GM19035 (cell line): ENCODE data around the gene RNF150.

Source experiments
- ATAC-seq: cut with Tn5 transposase; IDR thresholded peaks from one replicate; pipeline ENCODE4 v1.9.1; 2021; ENCODE audit not compliant: unreplicated experiment

The RNF150 gene

DNA sequence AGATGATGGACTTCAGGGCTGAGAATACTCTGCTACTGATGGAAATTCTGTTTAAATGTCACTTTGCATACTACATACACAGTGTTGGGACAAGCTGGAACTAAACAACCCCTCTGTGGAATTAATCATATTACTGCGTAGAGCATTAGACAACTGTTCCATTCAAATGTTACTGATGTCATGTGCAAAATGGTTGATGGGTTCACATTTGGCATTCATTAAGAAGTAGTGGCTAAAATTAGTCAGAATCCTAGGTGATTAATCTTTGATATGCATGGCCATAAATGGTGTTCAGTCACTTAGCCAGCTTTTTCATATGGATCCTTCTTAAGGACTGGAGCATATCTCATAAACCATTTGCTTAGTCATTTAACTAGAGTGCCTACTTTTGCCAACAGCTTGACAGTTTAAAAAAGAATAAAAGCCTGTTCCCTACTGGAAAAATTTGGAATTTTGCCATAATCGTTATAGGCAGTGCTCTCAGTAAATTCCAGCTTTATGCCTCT is 105.2 kb downstream of the RNF150 start:
- ATAC-seq, result no peak

- no peak for ATAC-seq
Measured at GRCh38 chr4:141027421-141027820, 105.8 kb downstream of the RNF150 start.

GRCh38 chr4:141026900-141027299 is 106.4 kb downstream of the RNF150 start:
- no peak for ATAC-seq

DNA sequence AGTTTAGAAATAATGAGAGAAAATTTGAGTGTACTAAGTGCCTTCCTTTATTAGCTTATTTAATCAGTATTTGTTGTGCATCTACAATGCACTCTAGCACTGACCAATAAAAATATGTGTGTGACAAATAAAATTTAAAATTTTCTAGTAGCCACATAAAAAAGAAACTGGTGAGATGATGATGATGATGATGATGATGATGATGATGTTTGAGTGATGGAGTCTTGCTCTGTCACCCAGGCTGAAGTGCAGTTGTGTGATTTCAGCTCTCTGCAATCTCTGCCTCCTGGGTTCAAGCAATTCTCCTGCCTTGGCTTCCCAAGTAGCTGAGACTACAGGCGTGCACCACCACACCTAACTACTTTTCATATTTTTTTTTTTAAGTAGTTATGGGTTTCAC is 110.2 kb downstream of the RNF150 start:
- ATAC-seq, result no peak

- no peak for ATAC-seq
Measured at GRCh38 chr4:141022111-141022695, 111.1 kb downstream of the RNF150 start.

- no peak for ATAC-seq
Measured at GRCh38 chr4:141021397-141022110, 111.7 kb downstream of the RNF150 start.

- no peak for ATAC-seq
Measured at GRCh38 chr4:141020801-141021261, 112.4 kb downstream of the RNF150 start.

- no peak for ATAC-seq
Measured at GRCh38 chr4:141019768-141020167, 113.5 kb downstream of the RNF150 start.

DNA sequence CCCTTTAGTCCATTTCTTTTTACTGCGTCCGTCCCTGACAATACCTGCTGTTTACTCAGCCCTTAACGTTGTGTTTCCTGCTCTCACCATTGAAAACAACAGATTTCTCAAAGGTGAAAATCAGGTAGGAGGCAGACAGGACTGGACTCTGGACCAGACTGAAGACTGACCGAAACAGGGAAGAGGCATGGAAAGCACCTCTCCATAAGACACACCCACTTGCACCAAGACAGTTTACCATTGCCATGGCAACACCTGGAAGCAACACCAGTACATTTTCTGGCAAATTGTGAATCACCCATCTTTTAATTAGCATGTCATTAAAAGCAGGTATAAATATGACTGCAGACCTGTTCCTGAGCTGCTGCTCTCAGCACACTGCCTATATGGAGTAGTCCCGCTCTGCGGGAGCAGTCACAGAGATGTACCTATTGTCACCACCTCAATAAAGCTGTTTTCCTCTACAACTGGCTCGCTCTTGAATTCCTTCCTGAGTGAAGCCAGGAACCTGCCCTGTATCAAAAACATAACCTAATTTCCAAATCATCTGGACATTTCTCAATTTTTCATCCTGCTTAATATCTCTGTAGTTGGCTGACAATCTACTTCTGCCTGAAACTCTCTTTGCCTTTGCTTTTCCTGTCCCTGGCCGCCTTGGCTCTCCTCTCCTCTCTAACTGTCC is 117.0 kb downstream of the RNF150 start:
- ATAC-seq, result no peak

DNA sequence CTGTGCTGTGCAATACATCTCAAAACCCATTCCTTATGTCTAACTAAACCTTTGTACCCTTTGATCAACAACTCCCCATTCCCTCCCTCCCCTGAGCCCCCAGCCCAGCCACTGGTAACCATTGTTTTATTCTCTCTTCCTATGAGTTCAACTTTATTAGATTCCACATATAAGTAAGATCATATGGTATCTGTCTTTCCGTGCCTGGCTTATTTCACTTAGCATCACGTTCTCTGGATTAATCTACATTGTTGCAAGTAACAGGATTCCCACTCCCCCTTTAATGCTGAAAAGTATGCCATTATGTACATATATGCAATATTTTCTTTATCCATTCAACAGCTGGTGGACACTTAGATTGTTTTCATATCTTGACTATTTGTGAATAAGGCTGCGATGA is 119.4 kb downstream of the RNF150 start:
- no peak for ATAC-seq

DNA sequence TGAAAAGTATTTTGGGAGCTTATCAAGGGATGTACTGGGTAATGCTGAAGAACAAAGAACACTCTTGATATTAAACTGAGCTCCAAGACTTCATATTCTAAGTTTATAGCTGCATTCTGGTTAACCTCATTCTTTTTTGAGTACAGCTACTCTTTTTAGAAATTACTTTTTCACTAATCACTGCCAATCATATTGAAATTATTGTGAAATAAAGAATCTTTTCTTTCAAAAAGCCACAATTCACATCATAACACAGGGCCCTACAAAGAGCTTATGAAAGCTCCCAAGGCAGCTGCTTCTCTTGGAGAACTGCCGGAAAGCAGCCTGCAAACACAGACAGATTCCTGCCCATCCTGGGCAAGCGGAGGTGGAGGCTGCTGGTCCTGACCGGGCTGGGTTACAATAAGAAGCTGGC is 121.4 kb downstream of the RNF150 start:
- no peak for ATAC-seq

DNA sequence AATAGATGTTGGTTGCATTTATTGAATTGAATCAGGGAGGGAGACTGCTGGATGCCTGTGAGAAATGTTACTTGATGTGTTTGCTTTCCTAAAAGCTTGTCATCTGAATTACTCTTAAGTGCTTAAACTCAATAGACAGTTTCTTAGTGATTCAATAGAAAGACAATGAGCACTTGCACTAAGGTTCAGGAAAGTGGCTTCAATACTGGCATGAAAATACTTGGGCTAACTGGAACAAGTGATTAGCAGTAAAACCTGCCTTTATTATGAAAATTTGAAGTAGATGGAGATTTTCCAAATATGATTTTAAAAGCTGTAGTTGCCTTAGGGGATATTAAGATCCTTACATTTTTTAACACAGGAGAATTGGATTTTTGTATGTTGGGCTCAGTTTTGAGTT is 123.3 kb downstream of the RNF150 start:
- no peak for ATAC-seq

- no peak for ATAC-seq
Measured at GRCh38 chr4:141009129-141009528, 124.1 kb downstream of the RNF150 start.

DNA sequence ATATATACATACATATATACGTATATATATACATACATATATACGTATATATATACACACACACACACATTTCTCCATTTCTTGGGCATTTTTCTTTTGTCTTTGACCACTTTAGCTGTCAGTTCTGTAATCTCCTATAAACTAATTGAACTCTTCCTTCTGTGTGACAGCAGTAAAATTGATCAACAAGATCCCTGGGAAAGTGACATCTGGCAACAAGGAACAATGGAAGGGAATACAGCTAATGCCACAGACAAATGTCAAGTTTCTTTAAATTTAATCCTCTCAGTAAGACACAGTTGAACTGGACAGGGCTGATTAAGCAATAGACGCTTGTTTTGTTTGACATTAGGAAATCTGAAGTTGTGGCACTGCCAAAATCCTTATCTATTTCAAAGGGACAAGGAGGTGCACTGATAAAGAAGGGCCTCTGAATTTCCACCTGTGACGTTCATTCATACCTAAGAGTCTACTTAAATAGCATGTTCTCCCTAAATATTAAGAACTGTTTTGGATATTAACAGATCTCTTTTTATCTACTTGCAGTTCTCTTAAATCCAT is 126.9 kb downstream of the RNF150 start:
- no peak for ATAC-seq

- ATAC-seq, result no peak
Measured at GRCh38 chr4:141004823-141005222, 128.4 kb downstream of the RNF150 start.

GRCh38 chr4:141003193-141003592 is 130.1 kb downstream of the RNF150 start:
- ATAC-seq, result no peak

GRCh38 chr4:141002323-141002805 is 130.9 kb downstream of the RNF150 start:
- no peak for ATAC-seq

- no peak for ATAC-seq
Measured at GRCh38 chr4:140996766-140997165, 136.5 kb downstream of the RNF150 start.

GRCh38 chr4:140995058-140995457 is 138.2 kb downstream of the RNF150 start:
- no peak for ATAC-seq

- no peak for ATAC-seq
Measured at GRCh38 chr4:140994015-140994414, 139.3 kb downstream of the RNF150 start.

GRCh38 chr4:140993370-140993769 is 139.9 kb downstream of the RNF150 start:
- no peak for ATAC-seq
